CD4-positive, CD25-positive, alpha-beta regulatory T cell (primary cell): Measurements from ENCODE around the gene ASTN1. TPM values are rescaled to one million over a fixed set of nuclear protein-coding genes. Genes with fewer than 3 reads are reported as not detected.

Source experiments
- ATAC-seq, 2 donors: fragments of 150-1000 bp; cut with Tn5 transposase; one replicate each; pipeline ENCODE4 v1.10.0; 2021; ENCODE audit warnings: low read depth in 2 of 2, moderate number of reproducible peaks in 2 of 2, moderate library complexity in 1 of 2
- DNase-seq, 3 donors: peaks; one replicate each; pipeline versions ENCODE4 v3.0.0 to v3.0.0-alpha.2; 2012 to 2022; ENCODE audit warnings: mixed read lengths in 1 of 3
- H3K27ac ChIP-seq: one replicate; pipeline ENCODE4 v1.7.0; 2013; ENCODE audit warnings: mild to moderate bottlenecking, low read length; ENCODE audit not compliant: insufficient read depth, poor library complexity, severe bottlenecking
- H3K27me3 ChIP-seq: one replicate; pipeline ENCODE4 v1.7.0; 2013; ENCODE audit warnings: low read length; ENCODE audit not compliant: control insufficient read depth, insufficient read depth
- H3K36me3 ChIP-seq: one replicate; pipeline ENCODE4 v1.7.0; 2013; ENCODE audit warnings: mild to moderate bottlenecking, low read length, moderate library complexity; ENCODE audit not compliant: control insufficient read depth, insufficient read depth
- H3K4me1 ChIP-seq: 2 replicates; pipeline ENCODE4 v1.7.0; 2013; ENCODE audit warnings: mild to moderate bottlenecking, low read length; ENCODE audit not compliant: insufficient read depth, control insufficient read depth, poor library complexity, severe bottlenecking
- H3K4me3 ChIP-seq: one replicate; pipeline ENCODE4 v1.7.0; 2013; ENCODE audit warnings: low read depth, mild to moderate bottlenecking, low read length, moderate library complexity
- H3K9me3 ChIP-seq, 2 experiments: 1 replicate in 1 of 2; 2 replicates in 1 of 2; pipeline ENCODE4 v1.7.0; 2013; ENCODE audit warnings: low read length in 2 of 2, mild to moderate bottlenecking in 1 of 2, moderate library complexity in 1 of 2; ENCODE audit not compliant: control insufficient read depth in 2 of 2
- H3K27ac Mint-ChIP-seq, 3 donors: one replicate each; pipeline ENCODE4 v1.8.0; 2020 to 2022; ENCODE audit warnings: mild to moderate bottlenecking in 3 of 3, mixed read lengths in 3 of 3, moderate library complexity in 2 of 3
- H3K27me3 Mint-ChIP-seq: one replicate; pipeline ENCODE4 v1.8.0; 2022; ENCODE audit warnings: mild to moderate bottlenecking, mixed read lengths
- H3K36me3 Mint-ChIP-seq: one replicate; pipeline ENCODE4 v1.8.0; 2020; ENCODE audit warnings: mixed read lengths
- H3K4me1 Mint-ChIP-seq, 4 donors: one replicate each; pipeline ENCODE4 v1.8.0; 2020 to 2022; ENCODE audit warnings: mixed read lengths in 4 of 4, mild to moderate bottlenecking in 1 of 4
- H3K4me3 Mint-ChIP-seq, 4 donors: one replicate each; pipeline ENCODE4 v1.8.0; 2020 to 2022; ENCODE audit warnings: mild to moderate bottlenecking in 4 of 4, mixed read lengths in 4 of 4, moderate library complexity in 3 of 4
- H3K9me3 Mint-ChIP-seq, 7 donors: one replicate each; pipeline ENCODE4 v1.8.0; 2020 to 2022; ENCODE audit warnings: mixed read lengths in 7 of 7, mild to moderate bottlenecking in 3 of 7, moderate library complexity in 2 of 7
- polyA plus RNA-seq, 4 donors: library from polyadenylated mRNA; unstranded; fragments of 300-500 nt; fragmentation: Illumina TruSeq; gene quantifications; one replicate each; pipeline ENCODE4 v1.2.3, GENCODE V29; 2021
- total RNA-seq: library from RNA; stranded (reverse); gene quantifications from one replicate; pipeline ENCODE4 v1.2.3, GENCODE V29; 2022

Gene ASTN1
- total and polyA plus RNA-seq, 5 donors from 2014 or later: not detected

GRCh38 chr1:177162243-177162642 is 2.3 kb downstream of the ASTN1 start:
- Mint-ChIP-seq H3K4me1 (no peaks in the 10 kb centered on the region), H3K27me3 (peaks cover 12% of the 10 kb centered on the region)

GRCh38 chr1:177146499-177146898 is 18.0 kb downstream of the ASTN1 start:
- Mint-ChIP-seq H3K4me3 (no peak overlapping the region), H3K27ac (no peak overlapping the region), H3K27me3 (no peaks in the 10 kb centered on the region), H3K36me3 (no peaks in the 10 kb centered on the region), H3K9me3 (peaks cover 0 to 1% (median 0%) of the 10 kb centered on the region in 7 donors), H3K4me1 (no peaks in the 10 kb centered on the region)
- no peaks in the 10 kb centered on the region for H3K27me3 ChIP-seq
- H3K9me3 ChIP-seq: no peaks in the 10 kb centered on the region
- no peaks in the 10 kb centered on the region for H3K4me1 ChIP-seq
- no peak for DNase-seq
- H3K4me3 ChIP-seq: no peak overlapping the region
- no peaks in the 10 kb centered on the region for H3K36me3 ChIP-seq
- no peak overlapping the region for H3K27ac ChIP-seq
- no peak for ATAC-seq

More at GRCh38 chr1:177162243-177162642, 2.3 kb downstream of the ASTN1 start:
- H3K4me1 ChIP-seq: no peaks in the 10 kb centered on the region
- H3K4me3 Mint-ChIP-seq: no peak overlapping the region
- peaks cover 13% of the 10 kb centered on the region for H3K27me3 ChIP-seq
- ATAC-seq: no peak
- no peaks in the 10 kb centered on the region for H3K36me3 Mint-ChIP-seq
- H3K9me3 Mint-ChIP-seq: peaks cover 0 to 7% (median 3%) of the 10 kb centered on the region in 7 donors
- no peak overlapping the region for H3K4me3 ChIP-seq
- H3K27ac ChIP-seq: no peak overlapping the region
- no peaks in the 10 kb centered on the region for H3K9me3 ChIP-seq
- H3K27ac Mint-ChIP-seq: no peak overlapping the region
- no peaks in the 10 kb centered on the region for H3K36me3 ChIP-seq
- DNase-seq: no peak

- Mint-ChIP-seq H3K4me3 (no peak overlapping the region), H3K27ac (no peak overlapping the region), H3K27me3 (no peaks in the 10 kb centered on the region), H3K4me1 (no peaks in the 10 kb centered on the region), H3K36me3 (no peaks in the 10 kb centered on the region), H3K9me3 (peaks cover 0 to 1% (median 0%) of the 10 kb centered on the region in 7 donors)
- DNase-seq: no peak
- H3K27ac ChIP-seq: no peak overlapping the region
- H3K27me3 ChIP-seq: no peaks in the 10 kb centered on the region
- H3K9me3 ChIP-seq: no peaks in the 10 kb centered on the region
- no peaks in the 10 kb centered on the region for H3K36me3 ChIP-seq
- H3K4me1 ChIP-seq: no peaks in the 10 kb centered on the region
- H3K4me3 ChIP-seq: no peak overlapping the region
- ATAC-seq: no peak
Measured at GRCh38 chr1:177145106-177146070, 19.1 kb downstream of the ASTN1 start.

DNA sequence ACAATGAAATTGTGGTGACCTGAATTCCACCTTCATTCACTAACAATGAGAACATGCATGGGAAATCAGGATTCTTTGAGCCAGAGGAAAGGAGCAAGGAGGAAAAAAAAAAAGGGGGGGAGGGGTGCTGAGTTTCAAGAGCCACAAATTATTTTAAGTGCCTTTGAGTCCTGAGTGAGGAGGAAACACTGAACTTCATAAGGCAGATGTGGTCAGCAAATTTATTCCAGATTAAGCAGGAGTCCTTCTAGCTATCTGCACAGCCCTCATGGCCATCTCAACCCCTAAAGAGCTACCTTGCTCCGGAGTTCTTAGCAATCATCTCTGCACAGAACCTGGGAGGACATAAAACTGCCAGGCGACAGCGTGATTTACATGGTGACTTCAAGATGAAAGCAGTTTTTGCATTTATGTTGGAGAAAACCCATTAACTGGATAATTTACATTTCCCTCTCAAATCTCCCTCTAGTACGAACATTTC is 21.7 kb downstream of the ASTN1 start:
- H3K9me3 ChIP-seq: no peaks in the 10 kb centered on the region
- DNase-seq: no peak
- no peak overlapping the region for H3K4me3 ChIP-seq
- H3K36me3 ChIP-seq: no peaks in the 10 kb centered on the region
- no peaks in the 10 kb centered on the region for H3K4me1 Mint-ChIP-seq
- H3K27ac ChIP-seq: no peak overlapping the region
- no peaks in the 10 kb centered on the region for H3K4me1 ChIP-seq
- no peaks in the 10 kb centered on the region for H3K36me3 Mint-ChIP-seq
- H3K4me3 Mint-ChIP-seq: no peak overlapping the region
- H3K27me3 Mint-ChIP-seq: no peaks in the 10 kb centered on the region
- no peak overlapping the region for H3K27ac Mint-ChIP-seq
- ATAC-seq: no peak
- H3K27me3 ChIP-seq: no peaks in the 10 kb centered on the region
- H3K9me3 Mint-ChIP-seq: peaks cover 0 to 7% (median 1%) of the 10 kb centered on the region in 7 donors

DNA sequence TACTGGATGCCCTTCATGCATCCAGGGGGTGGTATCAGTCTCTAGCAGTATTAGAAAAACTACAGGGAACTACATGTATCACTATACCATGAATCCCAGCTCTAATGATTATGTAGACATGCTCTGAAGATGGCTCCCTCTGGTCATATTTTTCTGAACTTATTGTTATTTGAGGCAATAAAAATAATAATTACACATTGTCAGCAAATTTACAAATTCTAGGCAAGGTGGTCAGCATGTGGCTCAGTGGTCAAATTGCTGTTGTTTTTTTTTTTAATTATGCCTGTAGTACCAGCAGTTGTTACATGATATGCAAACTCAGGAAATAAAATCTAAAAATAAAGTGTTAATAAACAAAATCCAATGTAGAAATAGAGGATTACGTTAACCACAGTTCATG is 22.5 kb downstream of the ASTN1 start:
- Mint-ChIP-seq H3K9me3 (peaks cover 0 to 7% (median 1%) of the 10 kb centered on the region in 7 donors), H3K27ac (no peak overlapping the region), H3K27me3 (no peaks in the 10 kb centered on the region), H3K36me3 (no peaks in the 10 kb centered on the region), H3K4me3 (no peak overlapping the region), H3K4me1 (no peaks in the 10 kb centered on the region)
- no peak for ATAC-seq
- no peaks in the 10 kb centered on the region for H3K9me3 ChIP-seq
- H3K36me3 ChIP-seq: no peaks in the 10 kb centered on the region
- no peaks in the 10 kb centered on the region for H3K27me3 ChIP-seq
- H3K4me1 ChIP-seq: no peaks in the 10 kb centered on the region
- no peak overlapping the region for H3K27ac ChIP-seq
- no peak overlapping the region for H3K4me3 ChIP-seq
- no peak for DNase-seq

- ATAC-seq: no peak
- H3K4me1 Mint-ChIP-seq: no peaks in the 10 kb centered on the region
- no peaks in the 10 kb centered on the region for H3K27me3 ChIP-seq
Measured at GRCh38 chr1:177138347-177138746, 26.2 kb downstream of the ASTN1 start.

DNA sequence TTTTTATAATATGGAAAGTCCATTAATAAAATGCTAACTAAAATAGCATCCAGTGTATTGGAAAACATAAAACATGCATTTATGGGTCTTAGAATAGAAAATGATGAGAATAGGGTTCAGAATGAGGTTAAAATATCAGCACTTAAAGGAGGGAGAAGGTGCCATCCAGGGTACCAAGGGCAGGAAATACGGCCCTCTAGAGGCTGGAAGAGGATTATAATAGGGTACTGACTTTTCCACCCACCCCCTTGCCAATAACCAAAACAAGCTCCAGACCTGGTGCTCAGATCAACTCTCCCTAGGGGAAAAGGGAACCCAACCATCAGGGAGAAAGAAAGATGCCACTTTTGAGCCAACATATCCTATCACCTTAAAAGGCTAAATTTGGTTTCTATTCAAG is 26.7 kb downstream of the ASTN1 start:
- no peak overlapping the region for H3K4me3 Mint-ChIP-seq
- Histone ChIP-seq H3K27ac (no peak overlapping the region), H3K9me3 (no peaks in the 10 kb centered on the region), H3K27me3 (no peaks in the 10 kb centered on the region), H3K4me3 (no peak overlapping the region), H3K4me1 (no peaks in the 10 kb centered on the region), H3K36me3 (no peaks in the 10 kb centered on the region)
- ATAC-seq (no peak), DNase-seq (no peak)
- peaks cover 0 to 7% (median 3%) of the 10 kb centered on the region in 7 donors for H3K9me3 Mint-ChIP-seq
- no peaks in the 10 kb centered on the region for H3K4me1 Mint-ChIP-seq
- H3K36me3 Mint-ChIP-seq: no peaks in the 10 kb centered on the region
- no peak overlapping the region for H3K27ac Mint-ChIP-seq
- H3K27me3 Mint-ChIP-seq: no peaks in the 10 kb centered on the region

More at GRCh38 chr1:177138347-177138746, 26.2 kb downstream of the ASTN1 start:
- H3K27me3 Mint-ChIP-seq: no peaks in the 10 kb centered on the region
- H3K27ac ChIP-seq: no peak overlapping the region
- no peak overlapping the region for H3K27ac Mint-ChIP-seq
- H3K4me3 ChIP-seq: no peak overlapping the region
- H3K9me3 Mint-ChIP-seq: peaks cover 0 to 7% (median 3%) of the 10 kb centered on the region in 7 donors
- no peaks in the 10 kb centered on the region for H3K9me3 ChIP-seq
- H3K36me3 ChIP-seq: no peaks in the 10 kb centered on the region
- DNase-seq: no peak
- no peaks in the 10 kb centered on the region for H3K4me1 ChIP-seq
- no peak overlapping the region for H3K4me3 Mint-ChIP-seq
- H3K36me3 Mint-ChIP-seq: no peaks in the 10 kb centered on the region
